BJ (cell line): Measurements from ENCODE around the gene HADHB. TPM values are rescaled to one million over a fixed set of nuclear protein-coding genes. Genes with fewer than 3 reads are reported as not detected.
A peak's percentile ranks its signal among the peaks of the same experiment; 100 is the strongest.
"Not testable (repeated sequence)": the region's sequence is repeated elsewhere in the genome, so short reads cannot be mapped to it uniquely, and the experiment has no call there.

Experiments used
- CTCF ChIA-PET: fragments of 350-600 bp; formaldehyde crosslinking; extraction: SDS; loops from one replicate; lab custom pipeline; 2021; ENCODE audit warnings: antibody characterized with exemption, inconsistent platforms; lab: Yijun Ruan, JAX
- POLR2A ChIA-PET: fragments of 300-600 bp; sonication (Branson Sonifier 250); formaldehyde crosslinking; extraction: SDS; loops from one replicate; lab custom pipeline; 2021; ENCODE audit warnings: antibody characterized with exemption; lab: Charles Lee
- DNase-seq: peaks from one replicate; pipeline ENCODE4 v3.0.0-alpha.2; 2011; ENCODE audit warnings: low read depth
- H3K27me3 ChIP-seq: 2 replicates; pipeline ENCODE4 v1.6.0; 2011; ENCODE audit warnings: low read length; ENCODE audit not compliant: control insufficient read depth, insufficient read depth
- H3K36me3 ChIP-seq: 2 replicates; pipeline ENCODE4 v1.5.1; 2011; ENCODE audit warnings: low read length; ENCODE audit not compliant: control insufficient read depth, insufficient read depth
- H3K4me3 ChIP-seq: 2 replicates; pipeline ENCODE4 v1.5.1; 2011; ENCODE audit warnings: low read depth, mild to moderate bottlenecking, control low read depth, low read length
- polyA plus RNA-seq: library from polyadenylated mRNA; depleted of rRNA; stranded (reverse); fragments of >200 nt; gene quantifications from 2 replicates; pipeline ENCODE4 v1.2.3, GENCODE V29; 2011
- TF ChIP-seq, protein P1 (sequence below): IDR thresholded peaks from 2 replicates; pipeline ENCODE4 v1.5.1; 2011; ENCODE audit warnings: low read depth, mild to moderate bottlenecking, control low read depth, inconsistent platforms, low read length, moderate library complexity; ENCODE audit not compliant: insufficient read depth

HADHB gene
- polyA plus RNA-seq, 1 experiment: 99.4 TPM

GRCh38 chr2:26325851-26326250, 81.1 kb downstream of the HADHB start:
- no peak overlapping the region for H3K4me3 ChIP-seq
- POLR2A ChIA-PET: no interaction called here
- TF ChIP-seq, protein P1, sequence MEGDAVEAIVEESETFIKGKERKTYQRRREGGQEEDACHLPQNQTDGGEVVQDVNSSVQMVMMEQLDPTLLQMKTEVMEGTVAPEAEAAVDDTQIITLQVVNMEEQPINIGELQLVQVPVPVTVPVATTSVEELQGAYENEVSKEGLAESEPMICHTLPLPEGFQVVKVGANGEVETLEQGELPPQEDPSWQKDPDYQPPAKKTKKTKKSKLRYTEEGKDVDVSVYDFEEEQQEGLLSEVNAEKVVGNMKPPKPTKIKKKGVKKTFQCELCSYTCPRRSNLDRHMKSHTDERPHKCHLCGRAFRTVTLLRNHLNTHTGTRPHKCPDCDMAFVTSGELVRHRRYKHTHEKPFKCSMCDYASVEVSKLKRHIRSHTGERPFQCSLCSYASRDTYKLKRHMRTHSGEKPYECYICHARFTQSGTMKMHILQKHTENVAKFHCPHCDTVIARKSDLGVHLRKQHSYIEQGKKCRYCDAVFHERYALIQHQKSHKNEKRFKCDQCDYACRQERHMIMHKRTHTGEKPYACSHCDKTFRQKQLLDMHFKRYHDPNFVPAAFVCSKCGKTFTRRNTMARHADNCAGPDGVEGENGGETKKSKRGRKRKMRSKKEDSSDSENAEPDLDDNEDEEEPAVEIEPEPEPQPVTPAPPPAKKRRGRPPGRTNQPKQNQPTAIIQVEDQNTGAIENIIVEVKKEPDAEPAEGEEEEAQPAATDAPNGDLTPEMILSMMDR: no peak
- peaks cover 1% of the 10 kb centered on the region; the same call in 1 of the 2 replicates for H3K27me3 ChIP-seq
- CTCF ChIA-PET: interaction anchor here (0.9 to 1.9 kb wide), 5 partner anchors 16 to 144 kb away, joined by 3 to 8 read pairs (median 3); partner anchors contain the start of gene HADHB
- H3K36me3 ChIP-seq: no peaks in the 10 kb centered on the region
- DNase-seq: no peak

DNA sequence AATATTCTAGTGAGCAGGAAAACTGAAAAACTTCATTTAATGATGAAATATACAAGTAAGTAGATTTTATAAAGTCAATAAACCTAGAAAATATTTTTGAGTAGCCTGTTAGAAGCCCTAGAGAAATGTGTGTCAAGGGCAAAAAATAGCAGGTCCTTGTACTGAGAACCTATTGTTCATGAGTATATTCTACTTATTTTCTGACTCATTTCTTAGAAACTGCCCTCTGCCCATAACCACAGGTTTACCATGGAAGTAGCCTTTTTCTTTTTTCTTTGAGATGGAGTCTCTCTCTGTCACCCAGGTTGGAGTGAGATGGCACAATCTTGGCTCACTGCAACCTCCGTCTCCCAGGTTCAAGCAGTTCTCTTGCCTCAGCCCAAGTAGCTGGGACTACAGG, 81.8 kb downstream of the HADHB start:
- ChIA-PET POLR2A (no interaction called here), CTCF (interaction anchor here (1.3 to 1.9 kb wide), 3 partner anchors 16 to 81 kb away, joined by 3 to 8 read pairs (median 4); partner anchors contain the start of gene HADHB)
- Histone ChIP-seq H3K36me3 (no peaks in the 10 kb centered on the region), H3K4me3 (no peak overlapping the region), H3K27me3 (peaks cover 1% of the 10 kb centered on the region; the same call in 1 of the 2 replicates)
- no peak for DNase-seq
- TF ChIP-seq, protein P1: no peak

GRCh38 chr2:26327291-26328272, 82.8 kb downstream of the HADHB start:
- ChIA-PET POLR2A (no interaction called here), CTCF (interaction anchor here (0.6 to 1.9 kb wide), 3 partner anchors 82 to 1699 kb away, joined by 3 to 8 read pairs (median 4); partner anchors contain the start of gene HADHB)
- DNase-seq: no peak
- Histone ChIP-seq H3K4me3 (no peak overlapping the region), H3K36me3 (no peaks in the 10 kb centered on the region), H3K27me3 (peaks cover 1% of the 10 kb centered on the region; the same call in 1 of the 2 replicates)
- TF ChIP-seq, protein P1: no peak

- H3K27me3 ChIP-seq, H3K36me3 ChIP-seq, H3K4me3 ChIP-seq, DNase-seq, POLR2A ChIA-PET: not testable (repeated sequence)
- CTCF ChIA-PET: interaction anchor here (1.1 to 2.1 kb wide), 4 partner anchors 17 to 90 kb away, joined by 3 to 8 read pairs (median 6); partner anchors contain the start of genes ADGRF3 and SELENOI
Measured at GRCh38 chr2:26329083-26329482, 84.3 kb downstream of the HADHB start.

DNA sequence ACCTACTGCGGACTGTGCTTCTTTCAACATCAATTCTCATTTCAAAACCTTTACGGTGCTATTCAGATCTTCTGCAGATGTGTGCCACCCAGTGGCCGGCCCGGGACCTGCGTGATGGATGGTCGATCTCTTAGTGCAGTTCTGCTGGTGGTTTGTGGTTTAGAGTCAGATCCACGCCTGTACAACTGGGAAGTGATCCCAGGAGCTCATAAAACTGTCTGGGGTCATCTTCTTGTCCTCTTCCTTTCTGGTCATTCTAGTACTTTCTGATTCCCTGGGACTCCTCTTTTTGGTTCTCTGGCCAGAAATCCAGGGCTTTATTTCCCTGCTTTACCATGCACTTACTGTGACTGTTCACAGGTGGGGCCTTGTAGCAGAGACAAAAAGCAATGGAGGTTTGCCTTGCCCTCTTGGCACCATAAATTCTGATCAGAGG, 85.4 kb downstream of the HADHB start:
- ChIA-PET CTCF (interaction anchor here (0.5 to 2.1 kb wide), 19 partner anchors 9 to 292 kb away, joined by 3 to 14 read pairs (median 4); partner anchors contain the start of genes ADGRF3 and SELENOI), POLR2A (interaction anchor here (0.6 kb wide), 1 partner anchor 86 kb away, joined by 3 read pairs; the partner anchor contains the start of genes HADHA and HADHB)
- peak; percentile 87 for DNase-seq
- H3K36me3 ChIP-seq: no peaks in the 10 kb centered on the region
- H3K4me3 ChIP-seq: no peak overlapping the region
- TF ChIP-seq, protein P1: peak; percentile 92
- no peaks in the 10 kb centered on the region for H3K27me3 ChIP-seq
